Measurements from ENCODE around the gene BCR. TPM values are rescaled to one million over a fixed set of nuclear protein-coding genes. Genes with fewer than 3 reads are reported as not detected.
A peak's percentile ranks its signal among the peaks of the same experiment; 100 is the strongest.

The BCR gene
- polyA plus RNA-seq, 1 experiment = 21.4 TPM

GRCh38 chr22:23289851-23290724 is 109.8 kb downstream of the BCR start:
- Histone ChIP-seq H3K27ac (ENCODE audit: low read depth, low read length) (no peak overlapping the region), H3K4me3 (ENCODE audit: low read depth, low read length) (no peak overlapping the region), H3K9me3 (ENCODE audit: control insufficient read depth, insufficient read depth, low read length) (no peaks in the 10 kb centered on the region), H3K27me3 (ENCODE audit: control insufficient read depth, insufficient read depth, low read length) (no peaks in the 10 kb centered on the region)
- ChIA-PET CTCF (interaction anchor here (0.7 to 3.4 kb wide), 24 partner anchors 8 to 333 kb away, joined by 3 to 76 read pairs (median 4); partner anchors contain the start of genes BCR and RAB36), POLR2A (no interaction called here)
- TF ChIP-seq CTCF (IDR thresholded peaks at IDR 0.05; ENCODE audit: low read depth, low read length) = peak; percentile 89
- DNase-seq (ENCODE audit: low read depth, low spot score) = no peak

GRCh38 chr22:23291806-23292452 is 111.6 kb downstream of the BCR start:
- Histone ChIP-seq H3K27ac (ENCODE audit: low read depth, low read length) (no peak overlapping the region), H3K9me3 (ENCODE audit: control insufficient read depth, insufficient read depth, low read length) (no peaks in the 10 kb centered on the region), H3K4me3 (ENCODE audit: low read depth, low read length) (no peak overlapping the region), H3K27me3 (ENCODE audit: control insufficient read depth, insufficient read depth, low read length) (no peaks in the 10 kb centered on the region)
- TF ChIP-seq CTCF (IDR thresholded peaks at IDR 0.05; ENCODE audit: low read depth, low read length) = no peak
- no peak for DNase-seq (ENCODE audit: low read depth, low spot score)
- CTCF ChIA-PET = interaction anchor here (0.6 to 3.4 kb wide), 3 partner anchors 10 to 114 kb away, joined by 3 to 76 read pairs (median 12); partner anchors contain the start of gene BCR
- POLR2A ChIA-PET = no interaction called here

- no peak for DNase-seq (ENCODE audit: low read depth, low spot score)
- CTCF ChIA-PET = interaction anchor here (3.4 kb wide), 1 partner anchor 115 kb away, joined by 76 read pairs; the partner anchor contains the start of gene BCR
- no peak overlapping the region for H3K27ac ChIP-seq (ENCODE audit: low read depth, low read length)
- H3K27me3 ChIP-seq (ENCODE audit: control insufficient read depth, insufficient read depth, low read length) = no peaks in the 10 kb centered on the region
- POLR2A ChIA-PET = no interaction called here
- no peaks in the 10 kb centered on the region for H3K9me3 ChIP-seq (ENCODE audit: control insufficient read depth, insufficient read depth, low read length)
- no peak overlapping the region for H3K4me3 ChIP-seq (ENCODE audit: low read depth, low read length)
- TF ChIP-seq CTCF (IDR thresholded peaks at IDR 0.05; ENCODE audit: low read depth, low read length) = no peak
Measured at GRCh38 chr22:23292453-23293350, 112.4 kb downstream of the BCR start.

- H3K4me3 ChIP-seq (ENCODE audit: low read depth, low read length) = no peak overlapping the region
- no peaks in the 10 kb centered on the region for H3K27me3 ChIP-seq (ENCODE audit: control insufficient read depth, insufficient read depth, low read length)
- ChIA-PET POLR2A (no interaction called here), CTCF (no interaction called here)
- no peak overlapping the region for H3K27ac ChIP-seq (ENCODE audit: low read depth, low read length)
- DNase-seq (ENCODE audit: low read depth, low spot score) = no peak
- no peak for TF ChIP-seq CTCF (IDR thresholded peaks at IDR 0.05; ENCODE audit: low read depth, low read length)
- H3K9me3 ChIP-seq (ENCODE audit: control insufficient read depth, insufficient read depth, low read length) = no peaks in the 10 kb centered on the region
Measured at GRCh38 chr22:23293720-23294119, 113.4 kb downstream of the BCR start.
